Fibroblast of pulmonary artery (primary cell): ENCODE data around the gene INF2.

ENCODE experiments used
- DNase-seq: peaks from one replicate; pipeline ENCODE4 v3.0.0-alpha.2; 2010; ENCODE audit warnings: low read depth
- H3K4me3 ChIP-seq: replicated peaks from 2 replicates; pipeline ENCODE4 v1.5.1; 2011; ENCODE audit warnings: low read depth, mild to moderate bottlenecking, control low read depth, low read length, moderate library complexity
- TF ChIP-seq, protein P1 (sequence below): IDR thresholded peaks from 2 replicates; pipeline ENCODE4 v1.5.1; 2011; ENCODE audit warnings: mild to moderate bottlenecking, control low read depth, low read length, inconsistent platforms; ENCODE audit errors: missing control alignments

The INF2 gene

GRCh38 chr14:104742586-104743455 is 53.4 kb downstream of the INF2 start:
- TF ChIP-seq, protein P1, sequence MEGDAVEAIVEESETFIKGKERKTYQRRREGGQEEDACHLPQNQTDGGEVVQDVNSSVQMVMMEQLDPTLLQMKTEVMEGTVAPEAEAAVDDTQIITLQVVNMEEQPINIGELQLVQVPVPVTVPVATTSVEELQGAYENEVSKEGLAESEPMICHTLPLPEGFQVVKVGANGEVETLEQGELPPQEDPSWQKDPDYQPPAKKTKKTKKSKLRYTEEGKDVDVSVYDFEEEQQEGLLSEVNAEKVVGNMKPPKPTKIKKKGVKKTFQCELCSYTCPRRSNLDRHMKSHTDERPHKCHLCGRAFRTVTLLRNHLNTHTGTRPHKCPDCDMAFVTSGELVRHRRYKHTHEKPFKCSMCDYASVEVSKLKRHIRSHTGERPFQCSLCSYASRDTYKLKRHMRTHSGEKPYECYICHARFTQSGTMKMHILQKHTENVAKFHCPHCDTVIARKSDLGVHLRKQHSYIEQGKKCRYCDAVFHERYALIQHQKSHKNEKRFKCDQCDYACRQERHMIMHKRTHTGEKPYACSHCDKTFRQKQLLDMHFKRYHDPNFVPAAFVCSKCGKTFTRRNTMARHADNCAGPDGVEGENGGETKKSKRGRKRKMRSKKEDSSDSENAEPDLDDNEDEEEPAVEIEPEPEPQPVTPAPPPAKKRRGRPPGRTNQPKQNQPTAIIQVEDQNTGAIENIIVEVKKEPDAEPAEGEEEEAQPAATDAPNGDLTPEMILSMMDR = no peak
- no peak overlapping the region for H3K4me3 ChIP-seq
- no peak for DNase-seq

DNA sequence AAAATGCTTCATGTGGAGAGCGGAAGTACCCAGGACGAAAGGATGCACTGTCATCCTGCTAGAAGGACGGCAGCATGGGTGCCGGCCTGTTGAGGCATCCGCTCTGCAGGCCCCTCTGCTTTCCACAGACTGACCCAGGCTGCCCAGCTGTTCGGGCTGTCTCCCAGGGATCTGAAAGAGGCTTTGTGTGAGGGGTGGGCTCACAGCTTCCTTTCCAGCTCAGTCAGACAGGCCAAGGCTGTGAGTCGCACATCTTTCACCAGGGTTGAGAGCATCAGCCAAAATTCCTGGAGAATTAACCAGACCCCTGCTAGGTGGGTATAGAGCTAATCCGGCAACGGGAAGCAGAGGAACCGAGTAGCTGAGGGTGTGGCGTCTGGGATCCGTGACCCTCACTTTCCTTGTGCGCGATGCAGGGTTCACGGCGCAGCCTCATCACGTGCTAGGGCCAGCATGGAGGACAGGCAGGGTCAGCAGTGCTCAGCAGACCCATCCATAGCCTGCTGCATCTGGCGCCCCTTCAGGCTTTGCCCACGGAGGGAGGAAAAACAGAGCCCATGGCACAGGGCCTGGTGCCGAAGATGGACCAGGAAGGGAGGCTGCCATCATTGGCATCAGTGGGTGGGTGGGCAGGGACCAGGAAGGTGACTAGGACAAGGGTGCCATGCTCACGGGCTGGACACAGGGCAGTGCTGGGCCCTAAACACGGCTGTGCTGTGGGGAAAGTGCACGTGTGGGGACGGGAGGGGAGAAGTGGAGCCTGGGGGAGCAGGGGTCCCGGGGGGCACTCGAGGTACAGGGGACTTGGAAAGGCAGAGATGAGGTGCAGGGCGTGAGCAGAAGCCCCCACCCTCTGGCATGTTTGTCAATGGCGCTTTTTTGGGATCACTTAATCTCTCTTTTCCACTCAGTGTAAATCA is 54.3 kb downstream of the INF2 start:
- TF ChIP-seq, protein P1 = no peak
- H3K4me3 ChIP-seq = no peak overlapping the region
- no peak for DNase-seq

GRCh38 chr14:104744484-104744883 is 55.1 kb downstream of the INF2 start:
- H3K4me3 ChIP-seq = no peak overlapping the region
- DNase-seq = no peak
- TF ChIP-seq, protein P1 = no peak

GRCh38 chr14:104745431-104745830 is 56.0 kb downstream of the INF2 start:
- H3K4me3 ChIP-seq = no peak overlapping the region
- DNase-seq = no peak
- TF ChIP-seq, protein P1 = no peak

DNA sequence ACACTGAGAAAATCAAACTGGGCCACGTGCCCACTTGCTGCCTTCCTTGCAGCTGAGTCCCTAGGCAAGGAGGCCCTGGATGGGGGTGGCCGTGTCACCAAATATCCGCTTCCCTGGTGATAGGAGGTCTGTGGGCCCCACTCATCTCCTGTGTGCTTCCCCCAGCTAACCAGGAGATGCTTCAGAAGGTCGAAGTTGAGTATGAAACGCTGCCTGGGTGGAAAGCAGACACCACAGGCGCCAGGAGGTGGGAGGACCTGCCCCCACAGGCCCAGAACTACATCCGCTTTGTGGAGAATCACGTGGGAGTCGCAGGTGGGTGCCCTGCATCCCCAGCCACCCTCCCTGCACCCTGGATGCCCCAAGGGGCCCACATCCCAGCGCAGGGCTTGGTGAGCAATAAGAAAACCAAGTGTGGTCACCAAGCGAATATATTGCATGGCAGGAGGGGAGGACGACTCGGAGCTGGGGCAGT is 56.7 kb downstream of the INF2 start:
- no peak for DNase-seq
- H3K4me3 ChIP-seq = no peak overlapping the region
- TF ChIP-seq, protein P1 = no peak

DNA sequence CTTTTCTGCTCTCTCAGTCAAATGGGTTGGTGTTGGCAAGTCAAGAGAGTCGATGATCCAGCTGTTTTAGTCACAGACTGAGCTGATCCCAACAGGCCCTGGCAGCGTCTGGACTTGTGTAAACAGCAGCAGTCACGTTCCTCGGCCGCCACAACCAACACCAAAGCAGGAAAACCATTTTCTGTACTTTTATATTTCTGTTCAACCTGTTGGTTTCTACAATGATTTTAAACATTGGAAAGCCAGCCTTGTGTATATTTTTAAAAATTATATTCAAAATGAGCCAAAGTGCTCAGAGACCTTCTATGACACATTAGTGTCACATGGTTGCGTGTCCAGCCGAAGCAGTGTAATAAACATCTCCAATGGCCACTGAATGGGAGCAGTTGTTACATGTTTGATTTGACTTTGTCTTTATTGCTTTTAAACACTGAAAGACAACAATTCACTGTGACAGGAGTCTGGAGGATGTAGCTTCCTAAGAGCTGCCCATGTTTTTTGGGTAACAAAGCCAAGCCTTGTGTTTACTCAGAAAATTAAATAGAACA is 57.6 kb downstream of the INF2 start:
- TF ChIP-seq, protein P1 = no peak
- DNase-seq = no peak

More for the DNA sequence above, 57.6 kb downstream of the INF2 start:
- no peak overlapping the region for H3K4me3 ChIP-seq
